ENCODE data around the gene PRDM2.

The PRDM2 gene

DNA sequence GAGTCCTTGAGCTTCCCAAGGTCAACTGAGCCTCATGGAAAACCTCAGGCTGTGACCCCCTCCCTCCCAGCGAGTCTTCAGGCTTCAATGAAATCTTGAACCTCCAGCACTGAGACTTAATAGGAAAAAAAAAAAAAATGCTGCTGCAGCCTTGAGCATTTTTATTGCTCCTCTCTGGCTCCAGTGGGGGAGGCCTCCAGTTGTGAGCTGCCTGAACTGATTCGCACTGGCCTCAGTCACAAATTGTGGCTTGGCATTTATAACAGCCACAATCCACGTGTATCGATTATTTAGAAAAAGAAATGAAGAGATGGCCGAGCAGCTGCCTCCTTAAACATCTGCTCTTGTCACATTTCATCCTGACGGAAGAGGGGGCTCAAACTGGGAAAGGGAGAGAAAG, 173.0 kb downstream of the PRDM2 start:
- peaks cover 7% of the 10 kb centered on the region for H3K4me1 Mint-ChIP-seq
- TF ChIP-seq, protein P1, sequence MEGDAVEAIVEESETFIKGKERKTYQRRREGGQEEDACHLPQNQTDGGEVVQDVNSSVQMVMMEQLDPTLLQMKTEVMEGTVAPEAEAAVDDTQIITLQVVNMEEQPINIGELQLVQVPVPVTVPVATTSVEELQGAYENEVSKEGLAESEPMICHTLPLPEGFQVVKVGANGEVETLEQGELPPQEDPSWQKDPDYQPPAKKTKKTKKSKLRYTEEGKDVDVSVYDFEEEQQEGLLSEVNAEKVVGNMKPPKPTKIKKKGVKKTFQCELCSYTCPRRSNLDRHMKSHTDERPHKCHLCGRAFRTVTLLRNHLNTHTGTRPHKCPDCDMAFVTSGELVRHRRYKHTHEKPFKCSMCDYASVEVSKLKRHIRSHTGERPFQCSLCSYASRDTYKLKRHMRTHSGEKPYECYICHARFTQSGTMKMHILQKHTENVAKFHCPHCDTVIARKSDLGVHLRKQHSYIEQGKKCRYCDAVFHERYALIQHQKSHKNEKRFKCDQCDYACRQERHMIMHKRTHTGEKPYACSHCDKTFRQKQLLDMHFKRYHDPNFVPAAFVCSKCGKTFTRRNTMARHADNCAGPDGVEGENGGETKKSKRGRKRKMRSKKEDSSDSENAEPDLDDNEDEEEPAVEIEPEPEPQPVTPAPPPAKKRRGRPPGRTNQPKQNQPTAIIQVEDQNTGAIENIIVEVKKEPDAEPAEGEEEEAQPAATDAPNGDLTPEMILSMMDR (IDR thresholded peaks at IDR 0.05; ENCODE audit: unreplicated experiment in 3 of 3) = no peak
- peaks cover 9% of the 10 kb centered on the region for H3K27me3 Mint-ChIP-seq (ENCODE audit: low read depth)
- no peak overlapping the region for H3K27ac Mint-ChIP-seq
- H3K36me3 Mint-ChIP-seq (ENCODE audit: low read depth) = no peaks in the 10 kb centered on the region
- H3K4me3 Mint-ChIP-seq = no peak overlapping the region
- peaks cover 10% of the 10 kb centered on the region for H3K9me3 Mint-ChIP-seq

Measured in nephron (organoid).